Ishikawa (cell line): ENCODE results near the gene CHCHD4.

Source experiments
- CEBPB ChIP-seq: IDR thresholded peaks from 2 replicates; pipeline ENCODE4 v1.6.1; 2012
- CREB1 ChIP-seq: IDR thresholded peaks from 2 replicates; pipeline ENCODE4 v1.6.1; 2012; ENCODE audit warnings: low read depth
- EGR1 ChIP-seq: IDR thresholded peaks from 2 replicates; pipeline ENCODE4 v1.6.1; 2012
- EP300 ChIP-seq: IDR thresholded peaks from 2 replicates; pipeline ENCODE4 v1.6.1; 2012; ENCODE audit warnings: borderline replicate concordance
- FOXM1 ChIP-seq: IDR thresholded peaks from 2 replicates; pipeline ENCODE4 v1.6.1; 2012; ENCODE audit warnings: low read depth, borderline replicate concordance
- MAX ChIP-seq: IDR thresholded peaks from 2 replicates; pipeline ENCODE4 v1.6.1; 2012
- NFIC ChIP-seq: IDR thresholded peaks from 2 replicates; pipeline ENCODE4 v1.6.1; 2012
- RAD21 ChIP-seq: IDR thresholded peaks from 2 replicates; pipeline ENCODE4 v1.6.1; 2012; ENCODE audit warnings: low read depth
- REST ChIP-seq: IDR thresholded peaks from 2 replicates; pipeline ENCODE4 v1.6.1; 2012; ENCODE audit warnings: low read depth, mild to moderate bottlenecking
- TAF1 ChIP-seq: IDR thresholded peaks from 2 replicates; pipeline ENCODE4 v1.6.1; 2012; ENCODE audit warnings: low read depth, mild to moderate bottlenecking
- TCF12 ChIP-seq: IDR thresholded peaks from 2 replicates; pipeline ENCODE4 v1.6.1; 2012; ENCODE audit warnings: low read depth
- TEAD4 ChIP-seq: IDR thresholded peaks from 2 replicates; pipeline ENCODE4 v1.6.1; 2012
- USF1 ChIP-seq: IDR thresholded peaks from 2 replicates; pipeline ENCODE4 v1.6.1; 2012
- YY1 ChIP-seq: IDR thresholded peaks from 2 replicates; pipeline ENCODE4 v1.6.1; 2012; ENCODE audit warnings: low read depth
- ZBTB7A ChIP-seq: IDR thresholded peaks from 2 replicates; pipeline ENCODE4 v1.6.1; 2012; ENCODE audit warnings: low read depth

The CHCHD4 gene

GRCh38 chr3:14137445-14137844, 12.8 kb upstream of the CHCHD4 start:
- TF ChIP-seq ZBTB7A (no peak), EGR1 (no peak), FOXM1 (no peak), TCF12 (no peak), TEAD4 (no peak), EP300 (no peak), NFIC (no peak), RAD21 (no peak), TAF1 (no peak)

GRCh38 chr3:14137004-14137403, 12.3 kb upstream of the CHCHD4 start:
- no peak for TF ChIP-seq EGR1
- TF ChIP-seq TEAD4: no peak
- no peak for TF ChIP-seq ZBTB7A
- TF ChIP-seq RAD21: no peak
- no peak for TF ChIP-seq CEBPB
- no peak for TF ChIP-seq TAF1
- TF ChIP-seq REST: no peak
- no peak for TF ChIP-seq TCF12
- TF ChIP-seq USF1: no peak
- TF ChIP-seq FOXM1: no peak
- TF ChIP-seq MAX: no peak

- TF ChIP-seq CEBPB: no peak
- TF ChIP-seq YY1: no peak
- no peak for TF ChIP-seq NFIC
- no peak for TF ChIP-seq TAF1
- no peak for TF ChIP-seq USF1
- no peak for TF ChIP-seq EGR1
- TF ChIP-seq EP300: no peak
- TF ChIP-seq FOXM1: no peak
- TF ChIP-seq ZBTB7A: no peak
- no peak for TF ChIP-seq CREB1
- TF ChIP-seq TEAD4: no peak
- no peak for TF ChIP-seq REST
- no peak for TF ChIP-seq MAX
- TF ChIP-seq TCF12: no peak
- no peak for TF ChIP-seq RAD21
Measured at GRCh38 chr3:14135581-14135980, 10.9 kb upstream of the CHCHD4 start.

- TF ChIP-seq TAF1: no peak
- TF ChIP-seq ZBTB7A: no peak
- no peak for TF ChIP-seq TEAD4
- TF ChIP-seq FOXM1: no peak
- no peak for TF ChIP-seq USF1
- TF ChIP-seq MAX: no peak
- no peak for TF ChIP-seq TCF12
Measured at GRCh38 chr3:14134291-14134690, 9.6 kb upstream of the CHCHD4 start.

GRCh38 chr3:14133876-14134275, 9.2 kb upstream of the CHCHD4 start:
- no peak for TF ChIP-seq EP300
- TF ChIP-seq ZBTB7A: no peak
- no peak for TF ChIP-seq RAD21
- TF ChIP-seq CREB1: no peak
- no peak for TF ChIP-seq TCF12
- TF ChIP-seq CEBPB: no peak
- no peak for TF ChIP-seq USF1
- TF ChIP-seq YY1: no peak
- TF ChIP-seq TAF1: no peak
- no peak for TF ChIP-seq EGR1
- no peak for TF ChIP-seq FOXM1
- no peak for TF ChIP-seq TEAD4
- no peak for TF ChIP-seq NFIC
- TF ChIP-seq MAX: no peak
- no peak for TF ChIP-seq REST
